Brain microvascular endothelial cell (primary cell): ENCODE measurements around the gene NCOA5.

ENCODE experiments used
- DNase-seq: peaks from one replicate; pipeline ENCODE4 v3.0.0-alpha.2; 2020
- H3K27ac ChIP-seq: fragments of 250-450 bp; sonication (Bioruptor Pico); 2 replicates; pipeline ENCODE4 v1.5.1; 2020; ENCODE audit warnings: mild to moderate bottlenecking, moderate library complexity
- H3K27me3 ChIP-seq: fragments of 250-450 bp; sonication (Bioruptor Pico); replicated peaks from 2 replicates; pipeline ENCODE4 v1.5.1; 2020; ENCODE audit warnings: mild to moderate bottlenecking
- H3K36me3 ChIP-seq: fragments of 250-450 bp; sonication (Bioruptor Pico); replicated peaks from 2 replicates; pipeline ENCODE4 v1.5.1; 2020; ENCODE audit warnings: mild to moderate bottlenecking
- H3K4me3 ChIP-seq: 2 replicates; pipeline ENCODE4 v1.5.1; 2011; ENCODE audit warnings: low read depth, mild to moderate bottlenecking, control low read depth, low read length, moderate library complexity
- CTCF ChIP-seq: IDR thresholded peaks from 2 replicates; pipeline ENCODE4 v1.5.1; 2011; ENCODE audit warnings: low read depth, mild to moderate bottlenecking, moderate library complexity, low read length, control low read depth, inconsistent platforms; ENCODE audit errors: missing control alignments
- in situ Hi-C: cut with HindIII; loops from 2 replicates; pipeline ENCODE4 v1.10.0; 2017; ENCODE audit warnings: low sequenced_read_pairs, low pct_ligation_motif_present

The NCOA5 gene

GRCh38 chr20:46049815-46050214 lies 39.9 kb downstream of the NCOA5 start:
- DNase-seq, result no peak
- Histone ChIP-seq H3K36me3 (no peaks in the 10 kb centered on the region), H3K27me3 (no peaks in the 10 kb centered on the region), H3K4me3 (no peak overlapping the region), H3K27ac (no peak overlapping the region)
- no peak for TF ChIP-seq CTCF
- in situ Hi-C loops, result no loop called here

GRCh38 chr20:46049190-46049589 lies 40.6 kb downstream of the NCOA5 start:
- Histone ChIP-seq H3K36me3 (no peaks in the 10 kb centered on the region), H3K4me3 (no peak overlapping the region), H3K27ac (no peak overlapping the region), H3K27me3 (no peaks in the 10 kb centered on the region)
- in situ Hi-C loops, result no loop called here
- TF ChIP-seq CTCF, result no peak
- no peak for DNase-seq

GRCh38 chr20:46047821-46048220 lies 41.9 kb downstream of the NCOA5 start:
- no peaks in the 10 kb centered on the region for H3K36me3 ChIP-seq
- no peak for TF ChIP-seq CTCF
- in situ Hi-C loops, result no loop called here
- no peak for DNase-seq
- no peaks in the 10 kb centered on the region for H3K27me3 ChIP-seq
- no peak overlapping the region for H3K27ac ChIP-seq
- no peak overlapping the region for H3K4me3 ChIP-seq

GRCh38 chr20:46046588-46047310 lies 43.0 kb downstream of the NCOA5 start:
- no peak overlapping the region for H3K27ac ChIP-seq
- no peaks in the 10 kb centered on the region for H3K36me3 ChIP-seq
- in situ Hi-C loops, result no loop called here
- H3K4me3 ChIP-seq, result no peak overlapping the region
- H3K27me3 ChIP-seq, result no peaks in the 10 kb centered on the region
- DNase-seq, result no peak
- no peak for TF ChIP-seq CTCF

- no peak for DNase-seq
- in situ Hi-C loops, result no loop called here
- Histone ChIP-seq H3K4me3 (no peak overlapping the region), H3K27me3 (no peaks in the 10 kb centered on the region), H3K27ac (no peak overlapping the region), H3K36me3 (no peaks in the 10 kb centered on the region)
- no peak for TF ChIP-seq CTCF
These were observed 44.9 kb downstream of the NCOA5 start for GRCh38 chr20:46044896-46045295.

- Histone ChIP-seq H3K27ac (no peak overlapping the region), H3K27me3 (no peaks in the 10 kb centered on the region), H3K4me3 (no peak overlapping the region), H3K36me3 (no peaks in the 10 kb centered on the region)
- no peak for DNase-seq
- no peak for TF ChIP-seq CTCF
- in situ Hi-C loops, result no loop called here
These were observed 46.2 kb downstream of the NCOA5 start for GRCh38 chr20:46043556-46043955.
